Karpas-422 (cell line): Measurements from ENCODE around the gene CFAP45. TPM values are rescaled to one million over a fixed set of nuclear protein-coding genes. Genes with fewer than 3 reads are reported as not detected.

Experiments
- DNase-seq: peaks from one replicate; pipeline ENCODE4 v3.0.0-alpha.2; 2015
- H2AFZ ChIP-seq: fragments of 200-600 bp; sonication (generic); 2 replicates; pipeline ENCODE4 v1.6.1; 2014; ENCODE audit warnings: antibody characterized with exemption, low read length, mixed read lengths
- H3K27ac ChIP-seq: fragments of 200-600 bp; sonication (generic); 2 replicates; pipeline ENCODE4 v1.5.1; 2014; ENCODE audit warnings: mild to moderate bottlenecking, low read length, moderate library complexity
- H3K27me3 ChIP-seq: fragments of 200-600 bp; sonication (generic); 2 replicates; pipeline ENCODE4 v1.6.1; 2014; ENCODE audit warnings: low read length, mixed read lengths
- H3K36me3 ChIP-seq: fragments of 200-600 bp; sonication (generic); 2 replicates; pipeline ENCODE4 v1.6.1; 2014; ENCODE audit warnings: low read length, mixed read lengths; ENCODE audit not compliant: insufficient read depth
- H3K4me1 ChIP-seq: fragments of 200-600 bp; sonication (generic); 2 replicates; pipeline ENCODE4 v1.6.1; 2014; ENCODE audit warnings: mild to moderate bottlenecking, low read length, mixed read lengths
- H3K4me2 ChIP-seq: fragments of 200-600 bp; sonication (generic); 2 replicates; pipeline ENCODE4 v1.6.1; 2014; ENCODE audit warnings: low read length, low read depth, mild to moderate bottlenecking; ENCODE audit not compliant: poor library complexity, severe bottlenecking
- H3K4me3 ChIP-seq: fragments of 200-600 bp; sonication (generic); 2 replicates; pipeline ENCODE4 v1.5.1; 2014; ENCODE audit warnings: mild to moderate bottlenecking, antibody characterized with exemption, low read length, mixed read lengths
- H3K79me2 ChIP-seq: fragments of 200-600 bp; sonication (generic); 2 replicates; pipeline ENCODE4 v1.6.1; 2014; ENCODE audit warnings: mild to moderate bottlenecking, low read length, mixed read lengths
- H3K9ac ChIP-seq: fragments of 200-600 bp; sonication (generic); 2 replicates; pipeline ENCODE4 v1.6.0; 2014; ENCODE audit warnings: low read length
- H3K9me2 ChIP-seq: fragments of 200-600 bp; sonication (generic), shearing (Covaris generic); replicated peaks from 2 replicates; pipeline ENCODE4 v1.6.0; 2014; ENCODE audit warnings: mild to moderate bottlenecking, low read length, moderate library complexity; ENCODE audit not compliant: insufficient read depth
- H3K9me3 ChIP-seq: fragments of 300-700, 200-600 bp; sonication (generic); 2 replicates; pipeline ENCODE4 v1.6.1; 2014; ENCODE audit warnings: low read length, mixed read lengths
- H4K20me1 ChIP-seq: fragments of 200-600 bp; sonication (generic); 2 replicates; pipeline ENCODE4 v1.6.1; 2014; ENCODE audit warnings: mild to moderate bottlenecking, antibody characterized with exemption, low read length, low read depth; ENCODE audit not compliant: insufficient read depth
- total RNA-seq: library from RNA; depleted of rRNA; stranded (reverse); fragments of >200 nt; shearing (Covaris generic); gene quantifications from 2 replicates; pipeline ENCODE4 v1.2.3, GENCODE V29; 2014; ENCODE audit warnings: low replicate concordance

Gene CFAP45
- total RNA-seq, 1 experiment from 2014 or later = not detected

- Histone ChIP-seq H3K27ac (no peak overlapping the region), H3K36me3 (no peaks in the 10 kb centered on the region), H3K4me2 (no peak overlapping the region), H3K27me3 (no peaks in the 10 kb centered on the region), H4K20me1 (no peaks in the 10 kb centered on the region), H3K4me3 (no peak overlapping the region), H3K79me2 (no peaks in the 10 kb centered on the region), H3K9me2 (no peaks in the 10 kb centered on the region), H3K4me1 (peaks cover 13% of the 10 kb centered on the region), H3K9me3 (no peaks in the 10 kb centered on the region), H3K9ac (no peak overlapping the region), H2AFZ (no peak overlapping the region)
- no peak for DNase-seq
Measured at GRCh38 chr1:159884296-159884695, 15.7 kb downstream of the CFAP45 start.

GRCh38 chr1:159883134-159883533 is 16.8 kb downstream of the CFAP45 start:
- no peaks in the 10 kb centered on the region for H3K9me2 ChIP-seq
- no peaks in the 10 kb centered on the region for H3K79me2 ChIP-seq
- peaks cover 7% of the 10 kb centered on the region for H3K4me1 ChIP-seq
- no peaks in the 10 kb centered on the region for H3K36me3 ChIP-seq
- no peak for DNase-seq
- H3K9me3 ChIP-seq = no peaks in the 10 kb centered on the region
- H3K4me2 ChIP-seq = no peak overlapping the region
- H3K27me3 ChIP-seq = no peaks in the 10 kb centered on the region
- no peaks in the 10 kb centered on the region for H4K20me1 ChIP-seq
- H3K27ac ChIP-seq = no peak overlapping the region
- no peak overlapping the region for H3K4me3 ChIP-seq
- H3K9ac ChIP-seq = no peak overlapping the region
- H2AFZ ChIP-seq = no peak overlapping the region

- H3K4me1 ChIP-seq = peaks cover 7% of the 10 kb centered on the region
- H3K36me3 ChIP-seq = no peaks in the 10 kb centered on the region
- H3K4me3 ChIP-seq = no peak overlapping the region
- H3K79me2 ChIP-seq = no peaks in the 10 kb centered on the region
- H3K27me3 ChIP-seq = no peaks in the 10 kb centered on the region
- H2AFZ ChIP-seq = no peak overlapping the region
- DNase-seq = no peak
- no peaks in the 10 kb centered on the region for H3K9me2 ChIP-seq
- H3K9ac ChIP-seq = no peak overlapping the region
- no peaks in the 10 kb centered on the region for H3K9me3 ChIP-seq
- H3K27ac ChIP-seq = no peak overlapping the region
- no peaks in the 10 kb centered on the region for H4K20me1 ChIP-seq
- no peak overlapping the region for H3K4me2 ChIP-seq
Measured at GRCh38 chr1:159882527-159882862, 17.5 kb downstream of the CFAP45 start.

- no peak overlapping the region for H2AFZ ChIP-seq
- no peak overlapping the region for H3K27ac ChIP-seq
- no peak overlapping the region for H3K4me2 ChIP-seq
- no peaks in the 10 kb centered on the region for H3K9me3 ChIP-seq
- H3K79me2 ChIP-seq = no peaks in the 10 kb centered on the region
- no peak for DNase-seq
- no peaks in the 10 kb centered on the region for H3K9me2 ChIP-seq
- H3K4me3 ChIP-seq = no peak overlapping the region
- peaks cover under 1% of the 10 kb centered on the region; the same call in 1 of the 2 replicates for H3K4me1 ChIP-seq
- no peak overlapping the region for H3K9ac ChIP-seq
- no peaks in the 10 kb centered on the region for H3K36me3 ChIP-seq
- no peaks in the 10 kb centered on the region for H4K20me1 ChIP-seq
- H3K27me3 ChIP-seq = no peaks in the 10 kb centered on the region
Measured at GRCh38 chr1:159881622-159882526, 18.1 kb downstream of the CFAP45 start.

GRCh38 chr1:159880430-159880829 is 19.5 kb downstream of the CFAP45 start:
- no peak for DNase-seq
- Histone ChIP-seq H3K9ac (no peak overlapping the region), H3K79me2 (no peaks in the 10 kb centered on the region), H3K4me2 (no peak overlapping the region), H2AFZ (no peak overlapping the region), H3K9me3 (no peaks in the 10 kb centered on the region), H4K20me1 (no peaks in the 10 kb centered on the region), H3K4me3 (no peak overlapping the region), H3K27ac (no peak overlapping the region), H3K36me3 (no peaks in the 10 kb centered on the region), H3K4me1 (no peaks in the 10 kb centered on the region), H3K9me2 (no peaks in the 10 kb centered on the region), H3K27me3 (no peaks in the 10 kb centered on the region)

- Histone ChIP-seq H3K4me1 (no peaks in the 10 kb centered on the region), H3K4me3 (no peak overlapping the region), H3K9me3 (no peaks in the 10 kb centered on the region), H2AFZ (no peak overlapping the region), H3K9ac (no peak overlapping the region), H4K20me1 (no peaks in the 10 kb centered on the region), H3K79me2 (no peaks in the 10 kb centered on the region), H3K27me3 (no peaks in the 10 kb centered on the region), H3K27ac (no peak overlapping the region), H3K9me2 (no peaks in the 10 kb centered on the region), H3K4me2 (no peak overlapping the region), H3K36me3 (no peaks in the 10 kb centered on the region)
- no peak for DNase-seq
Measured at GRCh38 chr1:159879977-159880376, 20.0 kb downstream of the CFAP45 start.

- no peak overlapping the region for H3K4me3 ChIP-seq
- H3K9me2 ChIP-seq = no peaks in the 10 kb centered on the region
- H3K36me3 ChIP-seq = no peaks in the 10 kb centered on the region
- H3K4me2 ChIP-seq = no peak overlapping the region
- H3K79me2 ChIP-seq = no peaks in the 10 kb centered on the region
- DNase-seq = no peak
- H3K4me1 ChIP-seq = no peaks in the 10 kb centered on the region
- no peak overlapping the region for H3K27ac ChIP-seq
- no peaks in the 10 kb centered on the region for H4K20me1 ChIP-seq
- H3K9me3 ChIP-seq = no peaks in the 10 kb centered on the region
- H3K27me3 ChIP-seq = no peaks in the 10 kb centered on the region
- H2AFZ ChIP-seq = no peak overlapping the region
- H3K9ac ChIP-seq = no peak overlapping the region
Measured at GRCh38 chr1:159879136-159879535, 20.8 kb downstream of the CFAP45 start.

- Histone ChIP-seq H3K27me3 (no peaks in the 10 kb centered on the region), H3K27ac (no peak overlapping the region), H3K4me1 (no peaks in the 10 kb centered on the region), H3K79me2 (no peaks in the 10 kb centered on the region), H3K9ac (no peak overlapping the region), H3K9me2 (no peaks in the 10 kb centered on the region), H2AFZ (no peak overlapping the region), H3K9me3 (no peaks in the 10 kb centered on the region), H3K4me2 (no peak overlapping the region), H3K36me3 (no peaks in the 10 kb centered on the region), H4K20me1 (no peaks in the 10 kb centered on the region), H3K4me3 (no peak overlapping the region)
- no peak for DNase-seq
Measured at GRCh38 chr1:159877695-159878444, 22.1 kb downstream of the CFAP45 start.
